Ishikawa (cell line): ENCODE measurements around the gene NPTX2.

Source experiments
- CEBPB ChIP-seq: IDR thresholded peaks from 2 replicates; pipeline ENCODE4 v1.6.1; 2012
- CREB1 ChIP-seq: IDR thresholded peaks from 2 replicates; pipeline ENCODE4 v1.6.1; 2012; ENCODE audit warnings: low read depth
- EGR1 ChIP-seq: IDR thresholded peaks from 2 replicates; pipeline ENCODE4 v1.6.1; 2012
- EP300 ChIP-seq: IDR thresholded peaks from 2 replicates; pipeline ENCODE4 v1.6.1; 2012; ENCODE audit warnings: borderline replicate concordance
- FOXM1 ChIP-seq: IDR thresholded peaks from 2 replicates; pipeline ENCODE4 v1.6.1; 2012; ENCODE audit warnings: low read depth, borderline replicate concordance
- NFIC ChIP-seq: IDR thresholded peaks from 2 replicates; pipeline ENCODE4 v1.6.1; 2012
- RAD21 ChIP-seq: IDR thresholded peaks from 2 replicates; pipeline ENCODE4 v1.6.1; 2012; ENCODE audit warnings: low read depth
- TAF1 ChIP-seq: IDR thresholded peaks from 2 replicates; pipeline ENCODE4 v1.6.1; 2012; ENCODE audit warnings: low read depth, mild to moderate bottlenecking
- TCF12 ChIP-seq: IDR thresholded peaks from 2 replicates; pipeline ENCODE4 v1.6.1; 2012; ENCODE audit warnings: low read depth
- TEAD4 ChIP-seq: IDR thresholded peaks from 2 replicates; pipeline ENCODE4 v1.6.1; 2012
- YY1 ChIP-seq: IDR thresholded peaks from 2 replicates; pipeline ENCODE4 v1.6.1; 2012; ENCODE audit warnings: low read depth
- ZBTB7A ChIP-seq: IDR thresholded peaks from 2 replicates; pipeline ENCODE4 v1.6.1; 2012; ENCODE audit warnings: low read depth
- TF ChIP-seq, protein P1 (sequence below): IDR thresholded peaks from 2 replicates; pipeline ENCODE4 v1.6.1; 2012
- TF ChIP-seq, protein P2 (sequence below): IDR thresholded peaks from 2 replicates; pipeline ENCODE4 v1.6.1; 2012; ENCODE audit warnings: low read depth, mild to moderate bottlenecking
- TF ChIP-seq, protein P3 (sequence below): IDR thresholded peaks from 2 replicates; pipeline ENCODE4 v1.6.1; 2012

Gene NPTX2

DNA sequence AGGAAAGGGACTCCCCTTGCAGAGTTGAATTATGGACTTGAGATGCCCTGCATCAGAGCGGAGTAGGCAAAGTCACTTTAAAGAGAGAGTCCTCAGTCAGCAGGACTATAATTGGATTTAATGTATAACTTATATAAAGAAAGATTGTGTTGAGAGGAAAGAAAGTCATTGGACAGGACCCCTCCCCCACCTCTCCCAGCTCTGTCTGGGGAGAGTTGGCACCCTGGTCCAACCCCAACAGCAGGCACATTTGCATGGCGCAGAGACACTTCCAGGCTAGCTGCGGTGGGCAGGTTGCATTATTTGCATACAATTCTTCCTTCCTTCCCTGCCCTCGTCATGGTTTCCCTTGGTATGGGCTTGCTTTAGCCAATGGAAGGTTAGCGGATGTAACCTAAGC is 46.1 kb upstream of the NPTX2 start:
- TF ChIP-seq CREB1 (no peak), NFIC (no peak), ZBTB7A (no peak), TCF12 (no peak), TEAD4 (no peak), EGR1 (no peak), CEBPB (no peak), RAD21 (no peak), TAF1 (no peak), FOXM1 (no peak), YY1 (no peak), EP300 (no peak)
- TF ChIP-seq, protein P1, sequence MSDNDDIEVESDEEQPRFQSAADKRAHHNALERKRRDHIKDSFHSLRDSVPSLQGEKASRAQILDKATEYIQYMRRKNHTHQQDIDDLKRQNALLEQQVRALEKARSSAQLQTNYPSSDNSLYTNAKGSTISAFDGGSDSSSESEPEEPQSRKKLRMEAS: no peak
- TF ChIP-seq, protein P2, sequence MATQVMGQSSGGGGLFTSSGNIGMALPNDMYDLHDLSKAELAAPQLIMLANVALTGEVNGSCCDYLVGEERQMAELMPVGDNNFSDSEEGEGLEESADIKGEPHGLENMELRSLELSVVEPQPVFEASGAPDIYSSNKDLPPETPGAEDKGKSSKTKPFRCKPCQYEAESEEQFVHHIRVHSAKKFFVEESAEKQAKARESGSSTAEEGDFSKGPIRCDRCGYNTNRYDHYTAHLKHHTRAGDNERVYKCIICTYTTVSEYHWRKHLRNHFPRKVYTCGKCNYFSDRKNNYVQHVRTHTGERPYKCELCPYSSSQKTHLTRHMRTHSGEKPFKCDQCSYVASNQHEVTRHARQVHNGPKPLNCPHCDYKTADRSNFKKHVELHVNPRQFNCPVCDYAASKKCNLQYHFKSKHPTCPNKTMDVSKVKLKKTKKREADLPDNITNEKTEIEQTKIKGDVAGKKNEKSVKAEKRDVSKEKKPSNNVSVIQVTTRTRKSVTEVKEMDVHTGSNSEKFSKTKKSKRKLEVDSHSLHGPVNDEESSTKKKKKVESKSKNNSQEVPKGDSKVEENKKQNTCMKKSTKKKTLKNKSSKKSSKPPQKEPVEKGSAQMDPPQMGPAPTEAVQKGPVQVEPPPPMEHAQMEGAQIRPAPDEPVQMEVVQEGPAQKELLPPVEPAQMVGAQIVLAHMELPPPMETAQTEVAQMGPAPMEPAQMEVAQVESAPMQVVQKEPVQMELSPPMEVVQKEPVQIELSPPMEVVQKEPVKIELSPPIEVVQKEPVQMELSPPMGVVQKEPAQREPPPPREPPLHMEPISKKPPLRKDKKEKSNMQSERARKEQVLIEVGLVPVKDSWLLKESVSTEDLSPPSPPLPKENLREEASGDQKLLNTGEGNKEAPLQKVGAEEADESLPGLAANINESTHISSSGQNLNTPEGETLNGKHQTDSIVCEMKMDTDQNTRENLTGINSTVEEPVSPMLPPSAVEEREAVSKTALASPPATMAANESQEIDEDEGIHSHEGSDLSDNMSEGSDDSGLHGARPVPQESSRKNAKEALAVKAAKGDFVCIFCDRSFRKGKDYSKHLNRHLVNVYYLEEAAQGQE: no peak
- TF ChIP-seq, protein P3, sequence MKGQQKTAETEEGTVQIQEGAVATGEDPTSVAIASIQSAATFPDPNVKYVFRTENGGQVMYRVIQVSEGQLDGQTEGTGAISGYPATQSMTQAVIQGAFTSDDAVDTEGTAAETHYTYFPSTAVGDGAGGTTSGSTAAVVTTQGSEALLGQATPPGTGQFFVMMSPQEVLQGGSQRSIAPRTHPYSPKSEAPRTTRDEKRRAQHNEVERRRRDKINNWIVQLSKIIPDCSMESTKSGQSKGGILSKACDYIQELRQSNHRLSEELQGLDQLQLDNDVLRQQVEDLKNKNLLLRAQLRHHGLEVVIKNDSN: no peak

DNA sequence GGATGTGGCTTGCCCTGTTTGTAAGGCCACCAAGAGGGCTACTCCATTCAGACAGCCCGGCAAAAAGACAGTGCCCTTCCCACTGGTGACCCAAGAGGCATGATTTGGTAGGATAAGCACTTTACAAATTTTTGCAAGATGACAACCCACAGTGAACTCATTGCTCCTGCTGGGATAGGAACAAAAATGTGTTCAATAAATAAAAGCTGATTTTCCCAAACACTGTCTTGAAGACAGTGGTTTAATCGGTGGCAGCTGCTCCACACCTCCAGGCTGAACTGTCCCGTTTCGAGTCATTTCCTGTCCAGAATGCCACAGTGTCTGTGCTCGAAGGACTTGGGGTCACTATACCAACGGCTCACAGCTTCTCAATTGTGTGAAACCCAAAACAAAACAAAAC is 45.1 kb upstream of the NPTX2 start:
- no peak for TF ChIP-seq EGR1
- TF ChIP-seq, protein P1: no peak

DNA sequence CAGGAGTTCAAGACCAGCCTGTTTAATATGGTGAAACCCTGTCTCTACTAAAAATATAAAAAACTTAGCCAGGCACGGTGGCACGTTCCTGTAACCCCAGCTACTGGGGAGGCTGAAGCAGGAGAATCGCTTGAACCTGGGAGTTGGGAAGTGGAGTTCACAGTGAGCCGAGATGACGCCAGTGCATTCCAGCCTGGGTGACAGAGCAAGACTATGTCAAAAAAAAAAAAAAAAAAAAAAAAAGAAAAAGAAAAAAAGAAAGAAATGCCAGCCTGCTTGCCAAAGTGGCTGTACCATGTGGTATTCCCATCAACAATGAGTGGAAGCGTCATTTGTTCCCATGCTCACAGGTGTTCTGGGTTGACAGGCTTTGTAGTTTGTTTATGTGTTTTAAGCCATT is 43.3 kb upstream of the NPTX2 start:
- no peak for TF ChIP-seq CEBPB
- TF ChIP-seq EGR1: no peak
- TF ChIP-seq, protein P1: no peak
- TF ChIP-seq CREB1: no peak
- no peak for TF ChIP-seq TCF12
- TF ChIP-seq ZBTB7A: no peak
- TF ChIP-seq EP300: no peak
- TF ChIP-seq NFIC: no peak
- TF ChIP-seq RAD21: no peak
- TF ChIP-seq, protein P3: no peak
- TF ChIP-seq FOXM1: no peak
- TF ChIP-seq YY1: no peak
- TF ChIP-seq, protein P2: no peak
- TF ChIP-seq TAF1: no peak
- no peak for TF ChIP-seq TEAD4

DNA sequence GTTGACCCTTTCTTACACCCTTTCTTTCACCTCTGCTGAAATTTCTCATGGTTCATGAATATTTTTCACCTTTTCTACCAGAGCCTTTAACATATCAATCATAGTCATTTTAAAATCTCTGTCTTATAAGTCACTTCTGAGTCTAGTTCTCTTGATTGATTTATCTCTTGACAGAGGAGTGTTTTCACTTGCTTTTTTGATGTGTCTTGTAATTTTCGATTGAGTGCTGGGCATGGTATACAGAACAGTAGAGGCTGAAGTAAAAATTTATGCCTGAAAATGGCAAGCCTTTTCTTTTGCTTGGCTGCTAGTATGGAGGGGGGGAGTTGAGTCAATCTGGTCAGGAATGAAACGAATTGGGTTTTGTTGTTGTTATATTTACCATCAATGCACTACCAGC is 41.2 kb upstream of the NPTX2 start:
- no peak for TF ChIP-seq RAD21
- no peak for TF ChIP-seq EP300
- TF ChIP-seq, protein P1: no peak
- TF ChIP-seq NFIC: no peak
- TF ChIP-seq FOXM1: no peak
- TF ChIP-seq YY1: no peak
- TF ChIP-seq, protein P2: no peak
- no peak for TF ChIP-seq CEBPB
- no peak for TF ChIP-seq CREB1
- TF ChIP-seq, protein P3: no peak
- no peak for TF ChIP-seq TCF12
- TF ChIP-seq EGR1: no peak
- TF ChIP-seq TAF1: no peak
- no peak for TF ChIP-seq TEAD4
- no peak for TF ChIP-seq ZBTB7A
